HepG2 (cell line): Measurements from ENCODE around the gene APPBP2. TPM values are rescaled to one million over a fixed set of nuclear protein-coding genes. Genes with fewer than 3 reads are reported as not detected.

ENCODE experiments used
- BRCA1 ChIP-seq: sonication (generic); formaldehyde crosslinking; IDR thresholded peaks from 2 replicates; pipeline ENCODE4 v1.4.0; 2020; ENCODE audit warnings: missing genetic modification reagents
- CBX5 ChIP-seq: sonication (generic); formaldehyde crosslinking; IDR thresholded peaks from 2 replicates; pipeline ENCODE4 v1.4.0; 2020; ENCODE audit warnings: missing genetic modification reagents, borderline replicate concordance
- FOXA1 ChIP-seq, 2 experiments: fragments of 450-650 bp in 1 of 2; sonication (generic) in 1 of 2; formaldehyde crosslinking in 1 of 2; IDR thresholded peaks; 2 replicates each; pipeline versions ENCODE4 v1.4.0 to v1.6.1; 2016 to 2020; ENCODE audit warnings: missing genetic modification reagents in 1 of 2
- MED1 ChIP-seq: sonication (generic); formaldehyde crosslinking; IDR thresholded peaks from 2 replicates; pipeline ENCODE4 v1.4.0; 2020; ENCODE audit warnings: missing genetic modification reagents
- NCOR1 ChIP-seq: fragments of 200-600 bp; sonication (generic); IDR thresholded peaks from 2 replicates; pipeline ENCODE4 v1.7.0; 2017; ENCODE audit warnings: antibody characterized with exemption, low read length, borderline replicate concordance
- NFE2 ChIP-seq: sonication (generic); formaldehyde crosslinking; IDR thresholded peaks from 2 replicates; pipeline ENCODE4 v1.4.0; 2020; ENCODE audit warnings: missing genetic modification reagents
- PRPF4 ChIP-seq: fragments of 200-400 bp; formaldehyde crosslinking; IDR thresholded peaks from 2 replicates; pipeline ENCODE4 v1.6.1; 2016; ENCODE audit warnings: low read length, low read depth; ENCODE audit not compliant: poor library complexity, severe bottlenecking
- RFXAP ChIP-seq: sonication (generic); formaldehyde crosslinking; IDR thresholded peaks from 2 replicates; pipeline ENCODE4 v1.4.0; 2020; ENCODE audit warnings: missing genetic modification reagents, borderline replicate concordance
- TEF ChIP-seq: sonication (generic); formaldehyde crosslinking; IDR thresholded peaks from 2 replicates; pipeline ENCODE4 v1.5.0; 2020; ENCODE audit warnings: missing genetic modification reagents
- TOE1 ChIP-seq: sonication (generic); formaldehyde crosslinking; IDR thresholded peaks from 2 replicates; pipeline ENCODE4 v1.4.0; 2020; ENCODE audit warnings: mild to moderate bottlenecking, missing genetic modification reagents
- ZFP37 ChIP-seq: sonication (generic); formaldehyde crosslinking; IDR thresholded peaks from 2 replicates; pipeline ENCODE4 v1.4.0; 2020; ENCODE audit warnings: missing genetic modification reagents, borderline replicate concordance
- ZNF296 ChIP-seq: sonication (generic); formaldehyde crosslinking; conservative IDR thresholded peaks from 2 replicates; pipeline ENCODE4 v1.5.0; 2020; ENCODE audit warnings: mild to moderate bottlenecking, missing genetic modification reagents
- ZSCAN30 ChIP-seq: sonication (generic); formaldehyde crosslinking; IDR thresholded peaks from 2 replicates; pipeline ENCODE4 v1.5.0; 2020; ENCODE audit warnings: mild to moderate bottlenecking, missing genetic modification reagents
- polyA plus RNA-seq, 8 experiments: library from polyadenylated mRNA; depleted of rRNA in 3 of 8; stranded (reverse) in 7 of 8; unstranded in 1 of 8; fragments of >200 nt; fragmentation: Illumina TruSeq in 4 of 8; extraction: Trizol in 4 of 8; gene quantifications; 2 replicates each; pipeline versions ENCODE4 v1.2.1 to v1.2.3, GENCODE V29; 2011 to 2016; ENCODE audit warnings: low read depth in 4 of 8, missing spikeins in 1 of 8, mixed read lengths in 1 of 8; ENCODE audit not compliant: insufficient read depth in 1 of 8
- total RNA-seq, 5 experiments: library from RNA; depleted of rRNA; stranded (reverse); fragments of >200 nt; fragmentation: Illumina TruSeq; extraction: Trizol; gene quantifications; 2 replicates each; pipeline ENCODE4 v1.2.3, GENCODE V29; 2016; ENCODE audit warnings: low read depth in 1 of 5
- TF ChIP-seq, protein P1 (sequence below): sonication (generic); formaldehyde crosslinking; IDR thresholded peaks from 2 replicates; pipeline ENCODE4 v1.4.0; 2020; ENCODE audit warnings: missing genetic modification reagents, borderline replicate concordance
- TF ChIP-seq, protein P2 (sequence below): sonication (generic); formaldehyde crosslinking; IDR thresholded peaks from 2 replicates; pipeline ENCODE4 v1.4.0; 2020; ENCODE audit warnings: missing genetic modification reagents
- TF ChIP-seq, protein P3 (sequence below): IDR thresholded peaks from 2 replicates; pipeline ENCODE4 v1.6.1; 2016; ENCODE audit warnings: missing compliant biosample characterization, missing genetic modification reagents, borderline replicate concordance
- TF ChIP-seq, protein P4 (sequence below): sonication (generic); formaldehyde crosslinking; IDR thresholded peaks from 2 replicates; pipeline ENCODE4 v1.8.0; 2023; ENCODE audit warnings: mild to moderate bottlenecking, missing genetic modification reagents
- TF ChIP-seq, protein P5 (sequence below): sonication (generic); formaldehyde crosslinking; IDR thresholded peaks from 2 replicates; pipeline ENCODE4; 2020; ENCODE audit warnings: missing genetic modification reagents, mild to moderate bottlenecking, borderline replicate concordance
- TF ChIP-seq, protein P6 (sequence below): sonication (generic); formaldehyde crosslinking; IDR thresholded peaks from 2 replicates; pipeline ENCODE4 v1.5.0; 2020; ENCODE audit warnings: mild to moderate bottlenecking, low read depth, missing genetic modification reagents, borderline replicate concordance

Gene APPBP2
- total and polyA plus RNA-seq, 2 of the 13 experiments (the other 11 are each of a cell fraction or from before 2014, with no cell fraction given): 17.5 to 45.8 TPM

DNA sequence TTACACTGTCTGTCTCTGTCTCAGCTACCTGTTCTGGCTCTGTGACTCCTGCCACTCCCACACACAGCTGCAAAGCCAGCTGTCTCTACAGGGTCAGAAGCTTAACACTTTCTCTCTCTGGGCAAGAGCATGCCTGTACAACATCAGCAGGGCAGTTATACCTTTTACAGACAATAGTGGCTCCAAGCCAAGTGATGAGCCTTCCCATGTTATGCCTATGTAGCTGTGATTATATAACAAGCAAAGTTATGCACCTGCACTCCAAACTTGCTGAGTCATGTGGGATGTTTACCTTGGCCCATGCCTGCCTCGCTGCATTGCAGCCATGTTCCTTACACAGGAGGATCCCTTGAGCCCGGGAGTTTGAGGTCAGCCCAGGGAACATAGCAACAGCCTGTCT lies 31.8 kb upstream of the APPBP2 start (continued):
- no peak for TF ChIP-seq BRCA1 (CRISPR knock-in tag)
- TF ChIP-seq MED1: no peak
- TF ChIP-seq, protein P1, sequence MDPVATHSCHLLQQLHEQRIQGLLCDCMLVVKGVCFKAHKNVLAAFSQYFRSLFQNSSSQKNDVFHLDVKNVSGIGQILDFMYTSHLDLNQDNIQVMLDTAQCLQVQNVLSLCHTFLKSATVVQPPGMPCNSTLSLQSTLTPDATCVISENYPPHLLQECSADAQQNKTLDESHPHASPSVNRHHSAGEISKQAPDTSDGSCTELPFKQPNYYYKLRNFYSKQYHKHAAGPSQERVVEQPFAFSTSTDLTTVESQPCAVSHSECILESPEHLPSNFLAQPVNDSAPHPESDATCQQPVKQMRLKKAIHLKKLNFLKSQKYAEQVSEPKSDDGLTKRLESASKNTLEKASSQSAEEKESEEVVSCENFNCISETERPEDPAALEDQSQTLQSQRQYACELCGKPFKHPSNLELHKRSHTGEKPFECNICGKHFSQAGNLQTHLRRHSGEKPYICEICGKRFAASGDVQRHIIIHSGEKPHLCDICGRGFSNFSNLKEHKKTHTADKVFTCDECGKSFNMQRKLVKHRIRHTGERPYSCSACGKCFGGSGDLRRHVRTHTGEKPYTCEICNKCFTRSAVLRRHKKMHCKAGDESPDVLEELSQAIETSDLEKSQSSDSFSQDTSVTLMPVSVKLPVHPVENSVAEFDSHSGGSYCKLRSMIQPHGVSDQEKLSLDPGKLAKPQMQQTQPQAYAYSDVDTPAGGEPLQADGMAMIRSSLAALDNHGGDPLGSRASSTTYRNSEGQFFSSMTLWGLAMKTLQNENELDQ (CRISPR knock-in tag): no peak
- TF ChIP-seq ZFP37: no peak
- no peak for TF ChIP-seq RFXAP
- TF ChIP-seq, protein P2, sequence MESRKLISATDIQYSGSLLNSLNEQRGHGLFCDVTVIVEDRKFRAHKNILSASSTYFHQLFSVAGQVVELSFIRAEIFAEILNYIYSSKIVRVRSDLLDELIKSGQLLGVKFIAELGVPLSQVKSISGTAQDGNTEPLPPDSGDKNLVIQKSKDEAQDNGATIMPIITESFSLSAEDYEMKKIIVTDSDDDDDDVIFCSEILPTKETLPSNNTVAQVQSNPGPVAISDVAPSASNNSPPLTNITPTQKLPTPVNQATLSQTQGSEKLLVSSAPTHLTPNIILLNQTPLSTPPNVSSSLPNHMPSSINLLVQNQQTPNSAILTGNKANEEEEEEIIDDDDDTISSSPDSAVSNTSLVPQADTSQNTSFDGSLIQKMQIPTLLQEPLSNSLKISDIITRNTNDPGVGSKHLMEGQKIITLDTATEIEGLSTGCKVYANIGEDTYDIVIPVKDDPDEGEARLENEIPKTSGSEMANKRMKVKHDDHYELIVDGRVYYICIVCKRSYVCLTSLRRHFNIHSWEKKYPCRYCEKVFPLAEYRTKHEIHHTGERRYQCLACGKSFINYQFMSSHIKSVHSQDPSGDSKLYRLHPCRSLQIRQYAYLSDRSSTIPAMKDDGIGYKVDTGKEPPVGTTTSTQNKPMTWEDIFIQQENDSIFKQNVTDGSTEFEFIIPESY (CRISPR knock-in tag): peak; percentile 40; the same call in 1 of the 2 replicates
- TF ChIP-seq, protein P3, sequence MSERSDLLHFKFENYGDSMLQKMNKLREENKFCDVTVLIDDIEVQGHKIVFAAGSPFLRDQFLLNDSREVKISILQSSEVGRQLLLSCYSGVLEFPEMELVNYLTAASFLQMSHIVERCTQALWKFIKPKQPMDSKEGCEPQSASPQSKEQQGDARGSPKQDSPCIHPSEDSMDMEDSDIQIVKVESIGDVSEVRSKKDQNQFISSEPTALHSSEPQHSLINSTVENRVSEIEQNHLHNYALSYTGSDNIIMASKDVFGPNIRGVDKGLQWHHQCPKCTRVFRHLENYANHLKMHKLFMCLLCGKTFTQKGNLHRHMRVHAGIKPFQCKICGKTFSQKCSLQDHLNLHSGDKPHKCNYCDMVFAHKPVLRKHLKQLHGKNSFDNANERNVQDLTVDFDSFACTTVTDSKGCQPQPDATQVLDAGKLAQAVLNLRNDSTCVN: no peak
- TF ChIP-seq ZNF296: no peak
- TF ChIP-seq, protein P4, sequence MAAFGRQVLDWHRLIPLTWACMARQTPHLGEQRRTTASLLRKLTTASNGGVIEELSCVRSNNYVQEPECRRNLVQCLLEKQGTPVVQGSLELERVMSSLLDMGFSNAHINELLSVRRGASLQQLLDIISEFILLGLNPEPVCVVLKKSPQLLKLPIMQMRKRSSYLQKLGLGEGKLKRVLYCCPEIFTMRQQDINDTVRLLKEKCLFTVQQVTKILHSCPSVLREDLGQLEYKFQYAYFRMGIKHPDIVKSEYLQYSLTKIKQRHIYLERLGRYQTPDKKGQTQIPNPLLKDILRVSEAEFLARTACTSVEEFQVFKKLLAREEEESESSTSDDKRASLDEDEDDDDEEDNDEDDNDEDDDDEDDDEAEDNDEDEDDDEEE: no peak
- TF ChIP-seq NCOR1: no peak
- TF ChIP-seq, protein P5, sequence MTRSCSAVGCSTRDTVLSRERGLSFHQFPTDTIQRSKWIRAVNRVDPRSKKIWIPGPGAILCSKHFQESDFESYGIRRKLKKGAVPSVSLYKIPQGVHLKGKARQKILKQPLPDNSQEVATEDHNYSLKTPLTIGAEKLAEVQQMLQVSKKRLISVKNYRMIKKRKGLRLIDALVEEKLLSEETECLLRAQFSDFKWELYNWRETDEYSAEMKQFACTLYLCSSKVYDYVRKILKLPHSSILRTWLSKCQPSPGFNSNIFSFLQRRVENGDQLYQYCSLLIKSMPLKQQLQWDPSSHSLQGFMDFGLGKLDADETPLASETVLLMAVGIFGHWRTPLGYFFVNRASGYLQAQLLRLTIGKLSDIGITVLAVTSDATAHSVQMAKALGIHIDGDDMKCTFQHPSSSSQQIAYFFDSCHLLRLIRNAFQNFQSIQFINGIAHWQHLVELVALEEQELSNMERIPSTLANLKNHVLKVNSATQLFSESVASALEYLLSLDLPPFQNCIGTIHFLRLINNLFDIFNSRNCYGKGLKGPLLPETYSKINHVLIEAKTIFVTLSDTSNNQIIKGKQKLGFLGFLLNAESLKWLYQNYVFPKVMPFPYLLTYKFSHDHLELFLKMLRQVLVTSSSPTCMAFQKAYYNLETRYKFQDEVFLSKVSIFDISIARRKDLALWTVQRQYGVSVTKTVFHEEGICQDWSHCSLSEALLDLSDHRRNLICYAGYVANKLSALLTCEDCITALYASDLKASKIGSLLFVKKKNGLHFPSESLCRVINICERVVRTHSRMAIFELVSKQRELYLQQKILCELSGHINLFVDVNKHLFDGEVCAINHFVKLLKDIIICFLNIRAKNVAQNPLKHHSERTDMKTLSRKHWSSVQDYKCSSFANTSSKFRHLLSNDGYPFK: peak; percentile 88
- no peak for TF ChIP-seq PRPF4
- TF ChIP-seq, protein P6, sequence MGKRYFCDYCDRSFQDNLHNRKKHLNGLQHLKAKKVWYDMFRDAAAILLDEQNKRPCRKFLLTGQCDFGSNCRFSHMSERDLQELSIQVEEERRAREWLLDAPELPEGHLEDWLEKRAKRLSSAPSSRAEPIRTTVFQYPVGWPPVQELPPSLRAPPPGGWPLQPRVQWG (CRISPR knock-in tag): no peak
- peak; percentile 82; the same call in 1 of the 2 replicates for TF ChIP-seq NFE2 (CRISPR knock-in tag)
- peak; percentile 61; the same call in 1 of the 2 replicates for TF ChIP-seq CBX5 (CRISPR knock-in tag)
- TF ChIP-seq ZSCAN30: no peak
- no peak for TF ChIP-seq TOE1 (CRISPR knock-in tag)
- TF ChIP-seq FOXA1 (IDR thresholded peaks at IDR 0.05): no peak
- TF ChIP-seq FOXA1 (CRISPR knock-in tag; IDR thresholded peaks at IDR 0.05): peak; percentile 72
- TF ChIP-seq TEF (CRISPR knock-in tag): peak; percentile 78; the same call in 1 of the 2 replicates
